ENCODE results near the gene FAM170B. TPM values are rescaled to one million over a fixed set of nuclear protein-coding genes. Genes with fewer than 3 reads are reported as not detected.

Gene FAM170B
- total RNA-seq, 1 experiment from 2014 or later, result not detected

GRCh38 chr10:49116509-49117375 lies 17.1 kb downstream of the FAM170B start:
- CTCF ChIA-PET, result no interaction called here
- Mint-ChIP-seq H3K27me3 (ENCODE audit: unreplicated experiment) (peaks cover 71% of the 10 kb centered on the region), H3K4me1 (ENCODE audit: low read depth, unreplicated experiment) (no peaks in the 10 kb centered on the region), H3K27ac (ENCODE audit: unreplicated experiment) (no peak overlapping the region), H3K9me3 (ENCODE audit: low read depth, unreplicated experiment) (no peaks in the 10 kb centered on the region), H3K4me3 (ENCODE audit: low read depth, unreplicated experiment) (no peak overlapping the region), H3K36me3 (ENCODE audit: insufficient read depth, unreplicated experiment) (no peaks in the 10 kb centered on the region)
- intact Hi-C loops (cut with micrococcal nuclease; ENCODE audit: unreplicated experiment), result no loop called here
- no TSS peak for BruUV-seq (replicated peaks)
- TF ChIP-seq, protein P1, sequence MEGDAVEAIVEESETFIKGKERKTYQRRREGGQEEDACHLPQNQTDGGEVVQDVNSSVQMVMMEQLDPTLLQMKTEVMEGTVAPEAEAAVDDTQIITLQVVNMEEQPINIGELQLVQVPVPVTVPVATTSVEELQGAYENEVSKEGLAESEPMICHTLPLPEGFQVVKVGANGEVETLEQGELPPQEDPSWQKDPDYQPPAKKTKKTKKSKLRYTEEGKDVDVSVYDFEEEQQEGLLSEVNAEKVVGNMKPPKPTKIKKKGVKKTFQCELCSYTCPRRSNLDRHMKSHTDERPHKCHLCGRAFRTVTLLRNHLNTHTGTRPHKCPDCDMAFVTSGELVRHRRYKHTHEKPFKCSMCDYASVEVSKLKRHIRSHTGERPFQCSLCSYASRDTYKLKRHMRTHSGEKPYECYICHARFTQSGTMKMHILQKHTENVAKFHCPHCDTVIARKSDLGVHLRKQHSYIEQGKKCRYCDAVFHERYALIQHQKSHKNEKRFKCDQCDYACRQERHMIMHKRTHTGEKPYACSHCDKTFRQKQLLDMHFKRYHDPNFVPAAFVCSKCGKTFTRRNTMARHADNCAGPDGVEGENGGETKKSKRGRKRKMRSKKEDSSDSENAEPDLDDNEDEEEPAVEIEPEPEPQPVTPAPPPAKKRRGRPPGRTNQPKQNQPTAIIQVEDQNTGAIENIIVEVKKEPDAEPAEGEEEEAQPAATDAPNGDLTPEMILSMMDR (IDR thresholded peaks at IDR 0.05; ENCODE audit: unreplicated experiment), result no peak
- DNase-seq, result no peak

DNA sequence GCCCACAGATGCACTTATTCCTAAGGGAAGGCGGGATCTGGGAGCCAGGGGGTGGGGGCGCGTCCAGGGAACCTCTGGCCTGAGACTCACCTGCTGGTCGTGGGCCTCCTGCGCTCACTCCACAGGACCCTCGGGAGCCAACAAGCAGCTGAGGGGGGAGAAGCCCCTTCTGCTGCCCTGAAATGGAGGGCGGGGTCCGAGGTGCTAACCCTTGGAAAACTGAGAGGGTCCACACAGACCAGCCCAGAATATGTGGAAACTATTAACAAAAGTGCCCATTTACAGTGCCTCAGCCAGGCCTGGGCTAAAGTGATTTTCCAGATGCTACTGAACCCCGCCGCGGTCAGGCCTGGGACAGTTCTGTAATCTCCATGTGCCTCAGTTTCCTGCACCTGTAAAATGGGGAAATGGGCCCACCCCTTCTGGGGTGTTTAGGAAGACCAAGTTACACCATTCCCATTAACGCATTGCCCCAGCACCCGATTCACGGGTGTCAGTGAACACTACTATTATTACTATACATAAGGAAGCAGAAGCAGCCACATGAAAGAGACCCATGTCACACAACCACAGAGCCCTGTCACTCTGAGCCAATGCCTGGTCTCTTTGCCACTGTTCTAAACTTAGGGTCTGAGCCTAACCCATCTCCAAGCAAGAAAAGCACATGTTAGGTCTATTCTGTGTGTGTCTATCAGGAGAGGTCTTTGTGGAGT lies 17.9 kb downstream of the FAM170B start:
- DNase-seq, result no peak
- Mint-ChIP-seq H3K4me3 (ENCODE audit: low read depth, unreplicated experiment) (no peak overlapping the region), H3K36me3 (ENCODE audit: insufficient read depth, unreplicated experiment) (no peaks in the 10 kb centered on the region), H3K27me3 (ENCODE audit: unreplicated experiment) (peaks cover 71% of the 10 kb centered on the region), H3K4me1 (ENCODE audit: low read depth, unreplicated experiment) (no peaks in the 10 kb centered on the region), H3K9me3 (ENCODE audit: low read depth, unreplicated experiment) (no peaks in the 10 kb centered on the region), H3K27ac (ENCODE audit: unreplicated experiment) (no peak overlapping the region)
- intact Hi-C loops (cut with micrococcal nuclease; ENCODE audit: unreplicated experiment), result no loop called here
- CTCF ChIA-PET, result no interaction called here
- TF ChIP-seq, protein P1 (IDR thresholded peaks at IDR 0.05; ENCODE audit: unreplicated experiment), result no peak
- no TSS peak for BruUV-seq (replicated peaks)

GRCh38 chr10:49115015-49115795 lies 18.6 kb downstream of the FAM170B start, which contains the start of gene VSTM4:
TSS of gene VSTM4 (minus strand) at chr10:49115522. CDS start at chr10:49115485, 37 bp downstream.
- H3K27me3 Mint-ChIP-seq (ENCODE audit: unreplicated experiment), result peaks cover 71% of the 10 kb centered on the region
- no TSS peak for BruUV-seq (replicated peaks)
- CTCF ChIA-PET, result no interaction called here
- no peak within 1 kb of the TSS for H3K27ac Mint-ChIP-seq (ENCODE audit: unreplicated experiment)
- no peaks in the 10 kb centered on the region for H3K36me3 Mint-ChIP-seq (ENCODE audit: insufficient read depth, unreplicated experiment)
- no peaks in the 10 kb centered on the region for H3K4me1 Mint-ChIP-seq (ENCODE audit: low read depth, unreplicated experiment)
- TF ChIP-seq, protein P1 (IDR thresholded peaks at IDR 0.05; ENCODE audit: unreplicated experiment), result no peak
- DNase-seq, result no peak
- intact Hi-C loops (cut with micrococcal nuclease; ENCODE audit: unreplicated experiment), result no loop called here
- H3K9me3 Mint-ChIP-seq (ENCODE audit: low read depth, unreplicated experiment), result no peaks in the 10 kb centered on the region
- no peak within 1 kb of the TSS for H3K4me3 Mint-ChIP-seq (ENCODE audit: low read depth, unreplicated experiment)

DNA sequence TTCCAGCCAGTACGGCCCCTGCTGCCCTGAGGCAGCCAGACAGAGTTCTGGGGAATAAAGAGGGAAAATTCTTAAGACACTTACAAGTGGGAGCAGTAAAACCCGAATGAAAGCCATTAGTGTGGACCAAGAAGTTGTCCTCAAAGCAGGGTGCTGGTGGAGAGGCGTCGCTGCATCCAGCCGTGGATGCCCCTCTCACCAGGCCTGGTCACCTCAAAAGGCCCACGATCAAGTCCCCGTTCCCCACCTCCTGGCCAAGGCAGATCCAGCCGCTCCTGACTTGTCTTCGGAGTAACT lies 19.2 kb downstream of the FAM170B start:
- H3K27me3 Mint-ChIP-seq (ENCODE audit: unreplicated experiment), result peaks cover 71% of the 10 kb centered on the region
- no TSS peak for BruUV-seq (replicated peaks)
- no peaks in the 10 kb centered on the region for H3K9me3 Mint-ChIP-seq (ENCODE audit: low read depth, unreplicated experiment)
- H3K4me1 Mint-ChIP-seq (ENCODE audit: low read depth, unreplicated experiment), result no peaks in the 10 kb centered on the region
- no peak overlapping the region for H3K27ac Mint-ChIP-seq (ENCODE audit: unreplicated experiment)
- intact Hi-C loops (cut with micrococcal nuclease; ENCODE audit: unreplicated experiment), result no loop called here
- TF ChIP-seq, protein P1 (IDR thresholded peaks at IDR 0.05; ENCODE audit: unreplicated experiment), result no peak
- no peak for DNase-seq
- H3K4me3 Mint-ChIP-seq (ENCODE audit: low read depth, unreplicated experiment), result no peak overlapping the region
- CTCF ChIA-PET, result no interaction called here
- H3K36me3 Mint-ChIP-seq (ENCODE audit: insufficient read depth, unreplicated experiment), result no peaks in the 10 kb centered on the region

Measured in Calu3 (cell line).